HUDEP-2 (cell line): Measurements from ENCODE around the gene LAGE3.

Experiments
- DNase-seq, 76 experiments: peaks; one replicate each; lab custom pipeline; 2025; ENCODE audit not compliant: unreplicated experiment in 76 of 76; lab: John Stamatoyannopoulos, UW

Gene LAGE3

DNA sequence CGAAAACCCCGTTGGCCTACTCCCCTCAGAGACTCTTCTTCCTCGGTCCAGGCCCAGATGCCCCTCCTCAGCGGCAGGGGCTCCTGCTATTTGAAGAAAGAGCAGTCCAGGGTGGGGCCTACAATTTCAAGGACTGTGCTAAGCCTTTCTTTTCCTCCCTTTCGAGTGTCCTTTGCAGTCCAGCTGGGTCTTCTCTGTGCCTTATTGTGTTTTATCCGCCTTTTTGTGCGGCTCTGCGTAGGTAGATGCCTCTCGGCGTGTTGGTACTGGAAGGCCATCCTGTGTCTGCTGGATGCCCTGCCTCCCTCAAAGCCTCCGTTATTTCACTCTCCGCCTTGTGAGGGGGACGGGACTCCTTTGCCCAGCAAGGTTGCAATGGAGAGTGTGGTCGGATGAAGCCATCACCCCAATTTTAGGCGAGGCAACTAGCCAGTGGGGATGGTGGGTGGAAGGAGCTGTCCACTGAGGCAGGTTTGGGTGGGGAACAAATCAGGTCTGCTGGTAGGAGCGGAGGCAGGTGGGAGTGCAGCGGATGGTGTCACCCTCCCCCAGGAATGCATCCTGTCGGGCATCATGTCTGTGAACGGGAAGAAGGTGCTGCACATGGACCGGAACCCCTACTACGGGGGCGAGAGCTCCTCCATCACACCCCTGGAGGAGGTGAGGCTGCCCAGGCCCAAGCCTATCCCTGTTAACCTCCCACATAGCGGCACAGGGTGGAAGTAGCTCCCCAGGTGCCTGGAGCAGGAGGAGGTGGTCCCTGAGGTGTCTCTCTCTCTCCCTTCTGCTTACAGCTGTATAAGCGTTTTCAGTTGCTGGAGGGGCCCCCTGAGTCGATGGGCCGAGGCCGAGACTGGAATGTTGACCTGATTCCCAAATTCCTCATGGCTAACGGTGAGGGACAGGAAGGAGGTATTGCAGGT lies 40.8 kb downstream of the LAGE3 start:
- no peak for DNase-seq

DNA sequence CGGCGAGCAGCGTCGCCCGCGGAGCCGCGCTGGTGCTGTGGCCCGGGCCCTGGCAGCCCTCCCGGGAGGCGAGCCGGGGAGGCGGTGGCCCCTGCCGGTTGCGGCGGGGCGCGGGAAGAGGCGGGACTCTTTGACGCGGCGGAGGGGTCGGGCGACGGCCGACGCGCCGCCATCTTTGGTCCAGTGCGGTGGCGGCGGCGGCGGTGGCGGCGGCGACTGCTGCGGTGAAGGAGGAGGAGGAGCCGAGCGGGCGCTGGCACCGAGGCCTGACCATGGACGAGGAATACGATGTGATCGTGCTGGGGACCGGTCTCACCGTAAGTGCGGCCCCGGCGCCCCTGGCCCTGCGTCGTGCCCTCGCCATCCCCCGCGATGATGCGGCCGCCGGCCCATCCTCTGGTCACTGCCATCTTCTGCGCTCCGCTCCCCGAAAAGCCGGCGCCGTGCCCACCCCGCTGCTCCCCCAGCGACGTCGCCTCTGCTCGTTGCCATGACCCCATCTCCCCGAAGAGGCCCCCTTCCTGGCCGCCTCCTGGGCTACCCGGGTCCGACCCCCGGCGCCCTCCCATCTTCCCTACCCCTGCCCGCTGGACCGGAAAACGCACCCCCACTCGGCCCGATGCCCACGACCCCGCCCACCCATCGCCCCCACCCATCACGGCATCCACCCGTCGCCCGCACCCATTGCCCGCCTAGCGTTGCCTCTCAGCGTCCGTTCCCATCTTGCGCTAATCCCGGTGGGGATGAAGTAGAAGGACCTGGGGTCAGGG lies 41.9 kb downstream of the LAGE3 start, which contains the start of gene GDI1:
Gene GDI1, plus strand, starts transcription at position 172 of the 770 bp plus-strand sequence. Its CDS starts 101 bp downstream, at position 273.
- peak in 25 of 76 experiments; percentile 3 to 44 (median 21) for DNase-seq

DNA sequence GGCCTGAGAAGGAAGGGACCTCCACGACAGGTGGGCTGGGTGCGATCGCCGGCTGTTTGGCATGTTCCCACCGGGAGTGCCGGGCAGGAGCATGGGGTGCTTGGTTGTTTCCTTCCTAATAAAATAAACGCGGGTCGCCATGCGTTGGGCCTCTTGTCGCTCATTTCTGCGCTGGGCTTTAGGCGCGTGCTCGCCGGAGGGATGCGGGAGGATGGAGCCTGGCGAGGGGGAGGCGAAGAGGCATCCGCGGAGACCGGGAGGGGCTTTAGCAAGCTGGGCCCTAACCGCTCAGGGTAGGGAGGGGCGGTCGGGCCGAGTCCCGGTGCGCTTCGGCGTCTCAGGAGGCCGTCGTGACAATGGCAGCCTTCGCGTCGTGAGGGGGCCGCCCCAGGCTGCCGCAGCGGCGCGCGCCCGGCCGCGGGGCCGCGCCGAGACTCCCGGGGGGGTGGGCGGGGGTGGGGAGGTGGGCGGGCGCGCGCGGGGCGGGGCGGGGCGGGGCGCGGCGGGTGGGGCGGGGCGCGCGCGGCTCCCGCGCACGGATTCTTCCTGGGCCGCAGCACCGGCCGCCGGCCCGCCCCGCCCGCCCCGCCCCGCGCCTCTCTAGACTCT lies 42.6 kb downstream of the LAGE3 start:
- peak in 9 of 76 experiments; percentile 5 to 42 (median 22) for DNase-seq

DNA sequence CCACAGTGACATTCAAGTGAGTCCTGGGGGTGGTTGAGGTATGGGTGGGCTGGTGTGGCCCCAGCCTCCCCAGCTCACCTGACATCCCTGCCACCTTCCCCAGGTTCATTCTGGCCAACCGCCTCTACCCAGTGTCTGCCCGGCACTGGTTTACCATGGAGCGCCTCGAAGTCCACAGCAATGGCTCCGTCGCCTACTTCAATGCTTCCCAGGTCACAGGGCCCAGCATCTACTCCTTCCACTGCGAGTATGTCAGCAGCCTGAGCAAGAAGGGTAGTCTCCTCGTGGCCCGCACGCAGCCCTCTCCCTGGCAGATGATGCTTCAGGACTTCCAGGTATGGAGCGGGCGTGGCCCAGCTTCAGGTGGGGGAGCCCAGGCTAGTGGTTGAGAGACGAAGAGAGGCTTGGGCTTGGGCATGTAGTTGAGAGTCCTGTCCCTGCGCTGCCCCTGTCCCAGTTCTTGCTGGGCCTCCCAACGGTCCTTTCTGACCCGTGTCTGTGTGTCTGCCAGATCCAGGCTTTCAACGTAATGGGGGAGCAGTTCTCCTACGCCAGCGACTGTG lies 43.8 kb downstream of the LAGE3 start:
- no peak for DNase-seq

DNA sequence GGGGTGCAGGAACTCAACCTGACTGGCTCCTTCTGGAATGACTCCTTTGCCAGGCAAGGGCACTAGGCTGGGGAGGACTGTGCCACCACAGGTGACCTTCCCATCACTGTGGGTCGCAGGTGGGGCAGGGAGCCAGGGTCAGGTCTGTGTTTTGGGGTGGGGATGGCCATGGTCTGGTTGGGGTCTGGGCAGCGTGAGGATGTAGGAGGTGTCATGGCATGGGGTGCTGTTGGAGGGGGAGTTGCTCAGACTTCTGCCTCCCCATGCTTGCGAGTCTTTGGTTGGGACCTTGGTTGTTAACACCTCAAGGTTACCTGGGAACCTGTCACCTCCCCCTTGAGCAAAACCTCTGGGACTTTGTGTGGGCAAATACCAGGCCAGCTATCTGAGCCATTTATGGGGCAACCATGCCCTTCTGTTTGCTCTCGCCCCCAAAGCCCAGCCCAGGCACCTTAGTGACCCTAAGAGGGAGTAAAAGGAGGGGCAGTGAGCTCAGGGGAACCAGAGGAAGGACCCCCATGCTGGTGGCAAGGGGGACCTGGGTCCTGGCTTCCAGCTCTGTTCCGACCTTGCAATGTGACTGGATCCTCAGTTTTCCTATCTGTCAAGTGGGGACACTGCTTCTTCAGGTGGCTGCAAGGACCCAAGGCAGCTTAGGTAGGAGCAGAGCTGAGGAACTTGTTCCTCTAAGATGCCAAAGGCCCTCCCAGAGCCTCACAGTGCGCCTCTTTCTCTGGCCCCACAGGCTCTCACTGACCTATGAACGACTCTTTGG lies 44.5 kb downstream of the LAGE3 start:
- DNase-seq = no peak

DNA sequence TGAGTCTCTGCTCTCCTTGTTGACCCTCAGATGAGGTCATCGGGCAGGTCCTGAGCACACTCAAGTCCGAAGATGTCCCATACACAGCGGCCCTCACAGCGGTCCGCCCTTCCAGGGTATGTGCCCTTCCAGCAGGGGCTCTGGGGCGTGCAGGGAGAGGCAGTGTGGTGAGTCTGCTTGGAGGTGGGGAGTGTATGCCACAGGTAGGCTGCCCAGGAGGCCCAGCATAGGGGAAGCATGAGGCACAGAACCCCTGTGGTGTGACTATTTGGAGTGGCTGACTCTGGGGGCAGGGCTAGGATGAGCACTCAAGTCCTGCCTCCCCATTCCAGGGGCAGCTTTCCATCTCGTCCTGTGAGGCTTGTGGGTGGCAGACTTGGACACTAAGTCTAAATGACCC lies 45.5 kb downstream of the LAGE3 start:
- DNase-seq = no peak

DNA sequence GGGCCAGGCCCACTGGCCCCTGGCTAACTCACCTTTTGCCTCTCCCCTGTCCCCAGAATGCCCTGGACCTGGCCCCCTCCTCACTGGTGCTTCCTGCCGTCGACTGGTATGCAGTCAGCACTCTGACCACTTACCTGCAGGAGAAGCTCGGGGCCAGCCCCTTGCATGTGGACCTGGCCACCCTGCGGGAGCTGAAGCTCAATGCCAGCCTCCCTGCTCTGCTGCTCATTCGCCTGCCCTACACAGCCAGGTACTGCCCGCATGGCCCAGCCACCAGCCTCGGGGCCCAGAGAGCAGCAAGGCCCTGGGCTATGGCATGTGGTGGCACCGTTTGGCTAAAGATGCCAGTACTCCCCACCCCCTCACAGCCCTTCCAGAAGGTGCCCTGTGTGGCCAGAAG lies 46.9 kb downstream of the LAGE3 start:
- no peak for DNase-seq

DNA sequence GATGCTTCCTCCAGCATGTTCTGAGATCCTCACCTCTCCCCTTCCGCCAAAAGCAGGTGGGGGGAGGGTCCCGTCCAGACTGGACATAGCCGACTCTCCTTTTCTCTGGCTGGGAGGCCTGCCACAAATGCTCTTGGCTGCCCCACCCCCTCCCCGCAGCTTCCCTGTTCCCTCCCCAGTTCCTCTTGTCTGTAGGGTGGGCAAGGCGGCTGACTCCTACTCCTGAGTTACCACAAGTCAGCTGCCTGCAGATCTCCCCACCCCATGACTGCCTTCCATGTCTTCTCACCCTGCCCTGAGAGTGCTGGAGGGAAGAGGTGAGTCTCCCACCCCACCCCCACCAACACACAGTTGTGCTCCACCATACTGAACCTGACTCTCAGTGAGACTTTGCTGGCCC lies 47.7 kb downstream of the LAGE3 start:
- DNase-seq = no peak

DNA sequence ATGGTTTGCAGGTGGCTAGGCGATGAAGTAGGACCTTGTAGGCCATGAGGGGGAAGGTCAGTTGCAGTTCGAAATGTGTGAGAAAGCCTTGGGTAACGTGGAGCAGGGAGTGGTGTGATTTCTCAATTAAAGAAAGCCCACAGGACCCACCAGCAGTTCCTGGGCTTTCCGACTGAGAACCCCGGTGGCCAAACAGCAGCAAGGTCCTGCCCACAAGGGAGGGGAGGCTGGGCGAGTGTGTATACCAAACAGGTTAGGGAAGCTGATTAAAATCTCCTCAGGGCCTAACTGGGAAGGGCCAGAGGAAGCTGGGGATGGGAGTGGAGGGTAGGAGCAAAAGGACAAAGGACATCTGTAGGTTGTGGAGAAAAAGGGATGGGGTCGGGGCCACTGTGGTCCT lies 48.2 kb downstream of the LAGE3 start:
- no peak for DNase-seq

DNA sequence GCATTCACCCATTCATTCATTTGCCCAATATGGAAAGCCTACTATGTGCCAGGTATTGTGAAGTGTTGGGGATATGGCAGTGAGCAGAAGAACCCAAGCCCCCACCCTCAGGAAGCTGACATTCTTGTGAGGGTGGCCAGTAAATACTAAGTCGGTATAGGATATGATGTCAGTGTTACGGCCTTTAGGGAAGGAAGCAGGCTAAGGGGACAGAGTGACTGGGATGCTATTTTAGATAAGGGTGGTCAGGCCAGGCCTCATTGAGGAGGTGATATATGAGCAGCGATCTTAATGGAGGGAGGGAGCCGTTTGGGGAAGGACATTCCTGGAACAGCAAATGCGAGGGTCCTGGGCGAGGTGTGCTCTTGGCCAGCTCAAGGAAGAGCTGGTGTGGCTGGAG lies 48.6 kb downstream of the LAGE3 start:
- no peak for DNase-seq

DNA sequence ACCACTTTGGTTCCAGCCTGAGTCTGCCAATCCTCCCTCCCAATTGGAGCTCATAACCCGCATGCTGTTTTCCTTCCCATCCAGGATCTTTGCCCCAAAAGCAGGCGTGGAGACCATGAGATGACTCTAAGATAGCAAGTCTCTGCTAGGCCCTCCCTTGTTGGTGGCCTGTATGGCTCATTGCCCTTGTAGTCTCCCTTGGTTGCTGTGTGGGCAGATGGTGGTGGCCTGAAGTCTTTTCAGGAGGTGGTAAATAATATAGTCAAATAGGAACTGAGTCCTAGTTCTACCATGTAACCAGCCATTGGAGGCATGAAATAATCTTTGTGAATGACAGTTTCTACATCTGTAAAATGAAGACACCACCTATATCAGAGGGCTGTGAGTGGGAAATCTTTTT lies 49.4 kb downstream of the LAGE3 start:
- peak in 2 of 76 experiments; percentile 2 to 8 for DNase-seq

DNA sequence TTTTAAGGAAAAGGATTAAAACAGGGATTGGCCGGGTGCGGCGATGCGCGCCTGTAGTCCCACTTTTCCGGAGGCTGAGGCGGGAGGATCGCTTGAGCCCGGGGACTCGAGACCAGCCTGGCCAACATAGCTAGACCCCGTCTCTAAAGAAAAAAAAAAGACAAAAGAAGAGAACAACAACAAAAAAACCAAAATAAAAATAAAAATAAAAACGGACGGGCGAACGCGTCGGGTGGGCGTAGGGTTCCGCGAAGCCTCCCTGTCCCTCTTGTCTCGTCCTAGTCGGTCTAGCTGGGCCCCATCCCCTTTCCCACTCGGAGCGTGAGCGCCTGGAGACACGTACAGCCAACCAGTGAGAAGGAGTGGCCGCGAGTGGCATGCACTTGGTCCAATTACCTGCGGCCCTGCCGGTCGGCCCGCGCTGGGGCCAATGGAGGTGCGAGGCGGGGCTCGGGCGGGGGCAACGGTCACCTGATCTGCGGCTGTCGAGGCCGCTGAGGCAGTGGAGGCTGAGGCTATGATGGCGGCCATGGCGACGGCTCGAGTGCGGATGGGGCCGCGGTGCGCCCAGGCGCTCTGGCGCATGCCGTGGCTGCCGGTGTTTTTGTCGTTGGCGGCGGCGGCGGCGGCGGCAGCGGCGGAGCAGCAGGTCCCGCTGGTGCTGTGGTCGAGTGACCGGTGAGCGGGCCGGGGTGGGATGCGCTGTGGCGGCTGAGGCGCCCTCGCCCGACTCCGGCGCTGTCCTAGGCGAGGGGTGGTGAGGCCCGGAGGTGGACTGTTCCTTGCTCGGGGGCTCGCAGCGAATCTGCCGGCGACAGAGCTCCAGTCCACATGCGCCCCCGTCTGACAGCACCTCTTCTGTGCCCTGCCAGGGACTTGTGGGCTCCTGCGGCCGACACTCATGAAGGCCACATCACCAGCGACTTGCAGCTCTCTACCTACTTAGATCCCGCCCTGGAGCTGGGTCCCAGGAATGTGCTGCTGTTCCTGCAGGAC lies 50.6 kb downstream of the LAGE3 start, which contains the start of gene ATP6AP1:
Gene ATP6AP1, plus strand, starts transcription at position 502 of the 996 bp plus-strand sequence. Its CDS starts 16 bp downstream, at position 518.
- DNase-seq = peak in 74 of 76 experiments; percentile 8 to 91 (median 80)
